IMR-90 (cell line): Measurements from ENCODE around the gene SLC27A6. TPM values are rescaled to one million over a fixed set of nuclear protein-coding genes. Genes with fewer than 3 reads are reported as not detected.

Experiments used
- ATAC-seq: fragments of 200-7000 bp; cut with Tn5 transposase; 2 replicates; pipeline ENCODE4 v1.9.1; 2020; ENCODE audit warnings: low read depth, mild to moderate bottlenecking, moderate library complexity
- BruUV-seq: library from RNA; stranded (reverse); fragments of 400-500 nt; replicated peaks from 2 replicates; lab custom pipeline; 2021; lab: Mats Ljungman, UMichigan
- CTCF ChIA-PET: fragments of 300-600 bp; formaldehyde crosslinking; extraction: SDS; loops from one replicate; lab custom pipeline; 2021; ENCODE audit warnings: antibody characterized with exemption; lab: Yijun Ruan, JAX
- POLR2A ChIA-PET: fragments of 300-600 bp; sonication (Branson Sonifier 250); formaldehyde crosslinking; loops from one replicate; lab custom pipeline; 2022; ENCODE audit warnings: antibody characterized with exemption; ENCODE audit not compliant: unreplicated experiment; lab: Charles Lee
- DNase-seq: peaks from one replicate; pipeline ENCODE4 v3.0.0; 2013
- H2AFZ ChIP-seq: replicated peaks from 2 replicates; pipeline ENCODE3; 2013; ENCODE audit warnings: low read length, mild to moderate bottlenecking; ENCODE audit not compliant: poor library complexity
- H2AK5ac ChIP-seq: 2 replicates; pipeline ENCODE4 v1.6.1; 2013; ENCODE audit warnings: low read depth, low read length, inconsistent platforms
- H2AK9ac ChIP-seq: replicated peaks from 2 replicates; pipeline ENCODE3; 2013; ENCODE audit warnings: mild to moderate bottlenecking, low read depth, low read length, moderate library complexity; ENCODE audit not compliant: poor library complexity
- H2BK120ac ChIP-seq: 2 replicates; pipeline ENCODE4 v1.6.1; 2013; ENCODE audit warnings: low read depth, low read length, inconsistent platforms
- H2BK15ac ChIP-seq: 3 replicates; pipeline ENCODE4 v1.6.1; 2013; ENCODE audit warnings: low read depth, low read length, inconsistent platforms
- H2BK20ac ChIP-seq: 2 replicates; pipeline ENCODE4 v1.6.1; 2013; ENCODE audit warnings: low read depth, mild to moderate bottlenecking, inconsistent platforms, low read length, moderate library complexity
- H2BK5ac ChIP-seq: 2 replicates; pipeline ENCODE4 v1.6.1; 2013; ENCODE audit warnings: mild to moderate bottlenecking, low read depth, low read length, inconsistent platforms; ENCODE audit not compliant: poor library complexity, severe bottlenecking
- H3K14ac ChIP-seq: replicated peaks from 2 replicates; pipeline ENCODE4 v1.6.1; 2013; ENCODE audit warnings: low read depth, low read length, inconsistent platforms
- H3K18ac ChIP-seq: 2 replicates; pipeline ENCODE4 v1.6.1; 2013; ENCODE audit warnings: low read depth, low read length, control low read depth
- H3K23ac ChIP-seq: 2 replicates; pipeline ENCODE4 v1.6.1; 2013; ENCODE audit warnings: low read depth, low read length, inconsistent platforms
- H3K27ac ChIP-seq: 2 replicates; pipeline ENCODE4 v1.5.1; 2013; ENCODE audit warnings: mild to moderate bottlenecking, control low read depth, low read length; ENCODE audit not compliant: insufficient read depth
- H3K27me3 ChIP-seq: 2 replicates; pipeline ENCODE4 v1.6.1; 2013; ENCODE audit warnings: low read length; ENCODE audit not compliant: control insufficient read depth, insufficient read depth
- H3K36me3 ChIP-seq: 2 replicates; pipeline ENCODE4 v1.6.1; 2013; ENCODE audit warnings: low read length, mixed read lengths; ENCODE audit not compliant: control insufficient read depth, insufficient read depth
- H3K4ac ChIP-seq: 2 replicates; pipeline ENCODE4 v1.6.1; 2013; ENCODE audit warnings: low read depth, low read length, inconsistent platforms
- H3K4me1 ChIP-seq: 2 replicates; pipeline ENCODE4 v1.6.1; 2013; ENCODE audit warnings: low read length, mixed read lengths; ENCODE audit not compliant: control insufficient read depth, insufficient read depth
- H3K4me2 ChIP-seq: 2 replicates; pipeline ENCODE4 v1.6.1; 2013; ENCODE audit warnings: low read depth, mild to moderate bottlenecking, control low read depth, low read length, moderate library complexity
- H3K4me3 ChIP-seq: 2 replicates; pipeline ENCODE4 v1.5.1; 2013; ENCODE audit warnings: low read depth, mild to moderate bottlenecking, control low read depth, low read length, moderate library complexity; ENCODE audit not compliant: insufficient read depth
- H3K56ac ChIP-seq: 2 replicates; pipeline ENCODE4 v1.6.1; 2013; ENCODE audit warnings: low read length, inconsistent platforms; ENCODE audit not compliant: insufficient read depth; ENCODE audit errors: extremely low read depth
- H3K79me1 ChIP-seq, 2 experiments: 2 replicates each; pipeline ENCODE4 v1.6.1; 2013; ENCODE audit warnings: low read length in 2 of 2, inconsistent platforms in 1 of 2, low read depth in 1 of 2
- H3K9ac ChIP-seq: 2 replicates; pipeline ENCODE4 v1.6.1; 2013; ENCODE audit warnings: low read depth, low read length, control low read depth
- H3K9me1 ChIP-seq: 2 replicates; pipeline ENCODE4 v1.6.1; 2013; ENCODE audit warnings: low read length, inconsistent platforms; ENCODE audit not compliant: insufficient read depth
- H3K9me3 ChIP-seq: 2 replicates; pipeline ENCODE4 v1.6.1; 2013; ENCODE audit warnings: low read length; ENCODE audit not compliant: control insufficient read depth, insufficient read depth
- H4K20me1 ChIP-seq: 2 replicates; pipeline ENCODE4 v1.6.1; 2013; ENCODE audit warnings: low read length, inconsistent platforms; ENCODE audit not compliant: insufficient read depth
- H4K5ac ChIP-seq: 2 replicates; pipeline ENCODE4 v1.6.1; 2013; ENCODE audit warnings: mild to moderate bottlenecking, low read depth, low read length, control low read depth
- H4K8ac ChIP-seq, 2 experiments: 2 replicates each; pipeline ENCODE4 v1.6.1; 2013; ENCODE audit warnings: low read depth in 2 of 2, low read length in 2 of 2, control low read depth in 1 of 2, inconsistent platforms in 1 of 2
- H4K91ac ChIP-seq: 2 replicates; pipeline ENCODE4 v1.6.1; 2013; ENCODE audit warnings: low read depth, low read length, inconsistent platforms; ENCODE audit not compliant: insufficient read depth
- BHLHE40 ChIP-seq: fragments of 150-350 bp; IDR thresholded peaks from 2 replicates; pipeline ENCODE4 v1.6.1; 2016; ENCODE audit warnings: mild to moderate bottlenecking, low read depth, low read length
- CEBPB ChIP-seq: IDR thresholded peaks from 2 replicates; pipeline ENCODE4 v1.6.1; 2012; ENCODE audit warnings: low read depth, low read length, improper control_type of control experiment
- CHD1 ChIP-seq: IDR thresholded peaks from 2 replicates; pipeline ENCODE4 v1.6.1; 2012; ENCODE audit warnings: low read depth, low read length, improper control_type of control experiment
- MAFK ChIP-seq: IDR thresholded peaks from 2 replicates; pipeline ENCODE4 v1.6.1; 2012; ENCODE audit warnings: low read depth, low read length, improper control_type of control experiment
- MAZ ChIP-seq: IDR thresholded peaks from 2 replicates; pipeline ENCODE4 v1.6.1; 2012; ENCODE audit warnings: low read depth, mild to moderate bottlenecking, low read length, improper control_type of control experiment, moderate library complexity, borderline replicate concordance
- MXI1 ChIP-seq: IDR thresholded peaks from 2 replicates; pipeline ENCODE4 v1.6.1; 2012; ENCODE audit warnings: low read depth, mild to moderate bottlenecking, low read length, moderate library complexity, borderline replicate concordance
- POLR2A ChIP-seq: IDR thresholded peaks from 2 replicates; pipeline ENCODE4 v1.6.1; 2012; ENCODE audit warnings: mild to moderate bottlenecking, low read depth, low read length
- RAD21 ChIP-seq: IDR thresholded peaks from 2 replicates; pipeline ENCODE4 v1.6.1; 2012; ENCODE audit warnings: low read length, improper control_type of control experiment
- RFX5 ChIP-seq: IDR thresholded peaks from 2 replicates; pipeline ENCODE4 v1.8.0; 2012; ENCODE audit warnings: low read depth, mild to moderate bottlenecking, low read length, moderate library complexity
- SMC3 ChIP-seq: fragments of 150-350 bp; IDR thresholded peaks from 2 replicates; pipeline ENCODE4 v1.6.1; 2016; ENCODE audit warnings: low read depth, mild to moderate bottlenecking, antibody characterized with exemption, low read length, moderate library complexity
- dilution Hi-C: fragments of 300-500 bp; cut with HindIII; formaldehyde crosslinking; loops from one replicate; pipeline ENCODE4 v1.14.3; 2018; ENCODE audit warnings: low sequenced_read_pairs; ENCODE audit not compliant: unreplicated experiment
- in situ Hi-C: fragments of 300-500 bp; cut with MboI; formaldehyde crosslinking; loops from 3 replicates; pipeline ENCODE4 v1.14.3; 2019; ENCODE audit warnings: low sequenced_read_pairs, inconsistent platforms, mixed read lengths
- intact Hi-C: fragments of 100-400 bp; cut with micrococcal nuclease; formaldehyde crosslinking; loops from 2 replicates; pipeline ENCODE4 v1.10.0; 2022
- polyA plus RNA-seq, 3 experiments: library from polyadenylated mRNA; depleted of rRNA; stranded (reverse); fragments of >200 nt; gene quantifications; 2 replicates each; pipeline ENCODE4 v1.2.3, GENCODE V29; 2012; ENCODE audit warnings: low replicate concordance in 1 of 3
- total RNA-seq: library from RNA; depleted of rRNA; stranded (reverse); fragments of >200 nt; gene quantifications from 2 replicates; pipeline ENCODE4 v1.2.3, GENCODE V29; 2012
- TF ChIP-seq, protein P1 (sequence below): fragments of 150-350 bp; IDR thresholded peaks from 2 replicates; pipeline ENCODE4 v1.6.1; 2017; ENCODE audit warnings: mild to moderate bottlenecking, antibody characterized with exemption, low read length, low read depth

The SLC27A6 gene
- total and polyA plus RNA-seq, 2 of the 4 experiments (the other 2 are of a cell fraction): under 0.01 to 0.02 TPM

DNA sequence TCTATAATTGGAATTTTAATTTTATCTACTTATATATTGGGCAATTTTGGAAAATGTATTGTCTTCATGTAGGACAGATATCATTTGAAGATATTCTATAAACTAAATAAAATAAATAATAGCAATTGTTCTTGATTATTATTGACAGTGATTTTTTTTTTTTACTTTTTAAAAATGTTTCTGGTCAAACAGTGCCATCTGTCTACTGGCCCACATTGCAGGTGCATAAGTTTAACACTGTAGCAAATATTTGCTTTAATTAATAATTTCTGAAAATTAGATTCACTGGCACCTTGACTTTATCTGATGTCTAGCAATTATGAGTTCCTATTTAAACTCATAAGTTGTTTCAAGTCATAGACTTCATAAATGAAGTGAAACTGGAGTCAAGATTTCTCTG, 88.2 kb downstream of the SLC27A6 start:
- intact Hi-C loops: loop anchor here (1.0 kb wide), 1 partner anchor 148 kb away; no protein-coding TSS in a partner anchor

More for the DNA sequence above, 88.2 kb downstream of the SLC27A6 start:
- H3K18ac ChIP-seq: no peak overlapping the region
- no peaks in the 10 kb centered on the region for H3K27me3 ChIP-seq
- TF ChIP-seq POLR2A (no peak), CEBPB (no peak), MAFK (no peak), BHLHE40 (no peak), RFX5 (no peak), SMC3 (no peak), CHD1 (no peak), RAD21 (no peak), MXI1 (no peak), MAZ (no peak)
- TF ChIP-seq, protein P1, sequence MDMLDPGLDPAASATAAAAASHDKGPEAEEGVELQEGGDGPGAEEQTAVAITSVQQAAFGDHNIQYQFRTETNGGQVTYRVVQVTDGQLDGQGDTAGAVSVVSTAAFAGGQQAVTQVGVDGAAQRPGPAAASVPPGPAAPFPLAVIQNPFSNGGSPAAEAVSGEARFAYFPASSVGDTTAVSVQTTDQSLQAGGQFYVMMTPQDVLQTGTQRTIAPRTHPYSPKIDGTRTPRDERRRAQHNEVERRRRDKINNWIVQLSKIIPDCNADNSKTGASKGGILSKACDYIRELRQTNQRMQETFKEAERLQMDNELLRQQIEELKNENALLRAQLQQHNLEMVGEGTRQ: no peak
- DNase-seq (no peak), ATAC-seq (no peak)
- no peaks in the 10 kb centered on the region for H3K79me1 ChIP-seq
- BruUV-seq: no TSS peak
- no peak overlapping the region for H3K27ac ChIP-seq
- no peak overlapping the region for H3K4me2 ChIP-seq
- H2BK5ac ChIP-seq: no peak overlapping the region
- no peak overlapping the region for H3K56ac ChIP-seq
- H2AK5ac ChIP-seq: no peak overlapping the region
- POLR2A ChIA-PET: no interaction called here
- no peak overlapping the region for H3K4ac ChIP-seq
- no peak overlapping the region for H4K91ac ChIP-seq
- CTCF ChIA-PET: interaction anchor here (1.8 kb wide), 1 partner anchor 148 kb away, joined by 4 read pairs; no protein-coding TSS in a partner anchor
- no peaks in the 10 kb centered on the region for H3K9me3 ChIP-seq
- no peak overlapping the region for H3K4me3 ChIP-seq
- no peak overlapping the region for H2AK9ac ChIP-seq
- no peaks in the 10 kb centered on the region for H4K20me1 ChIP-seq
- no peak overlapping the region for H2BK15ac ChIP-seq
- no peak overlapping the region for H2BK20ac ChIP-seq
- H4K8ac ChIP-seq: no peak overlapping the region
- dilution Hi-C loops: no loop called here
- in situ Hi-C loops: no loop called here
- H3K9me1 ChIP-seq: no peaks in the 10 kb centered on the region
- H3K36me3 ChIP-seq: no peaks in the 10 kb centered on the region
- no peak overlapping the region for H3K23ac ChIP-seq
- no peak overlapping the region for H2BK120ac ChIP-seq
- H4K5ac ChIP-seq: no peak overlapping the region
- no peak overlapping the region for H3K14ac ChIP-seq
- H2AFZ ChIP-seq: no peak overlapping the region
- H3K9ac ChIP-seq: no peak overlapping the region
- no peaks in the 10 kb centered on the region for H3K4me1 ChIP-seq
